ENCODE data around the gene L3MBTL4. TPM values are rescaled to one million over a fixed set of nuclear protein-coding genes. Genes with fewer than 3 reads are reported as not detected.

Gene L3MBTL4
- total RNA-seq, 3 donors from 2014 or later: 7.8 to 23.0 (median 19.7) TPM

GRCh38 chr18:6326566-6326965, 88.1 kb downstream of the L3MBTL4 start:
- H3K4me1 ChIP-seq: peaks cover 0 to 8% of the 10 kb centered on the region in 2 donors
- H3K27me3 ChIP-seq: no peaks in the 10 kb centered on the region
- H3K4me3 ChIP-seq: no peak overlapping the region
- H3K9me3 ChIP-seq: peaks cover 16 to 19% of the 10 kb centered on the region in 2 donors
- intact Hi-C loops (cut with DNase I; ENCODE audit: low total_unique reads): no loop called here
- no peak overlapping the region for H3K27ac ChIP-seq
- DNase-seq (ENCODE audit: low spot score in 2 of 2): no peak
- H3K36me3 ChIP-seq: no peaks in the 10 kb centered on the region
- no peak for TF ChIP-seq POLR2AphosphoS5 (IDR thresholded peaks at IDR 0.05)
- TF ChIP-seq CTCF (IDR thresholded peaks at IDR 0.05): no peak
- TF ChIP-seq POLR2A (IDR thresholded peaks at IDR 0.05): no peak

GRCh38 chr18:6323319-6323889, 91.3 kb downstream of the L3MBTL4 start:
- DNase-seq (ENCODE audit: low spot score in 2 of 2): no peak
- peaks cover 0 to 5% of the 10 kb centered on the region in 2 donors for H3K4me1 ChIP-seq
- no peak overlapping the region for H3K27ac ChIP-seq
- peaks cover 16 to 24% of the 10 kb centered on the region in 2 donors for H3K9me3 ChIP-seq
- intact Hi-C loops (cut with DNase I; ENCODE audit: low total_unique reads): no loop called here
- H3K36me3 ChIP-seq: no peaks in the 10 kb centered on the region
- TF ChIP-seq POLR2A (IDR thresholded peaks at IDR 0.05) (no peak), CTCF (IDR thresholded peaks at IDR 0.05) (no peak), POLR2AphosphoS5 (IDR thresholded peaks at IDR 0.05) (no peak)
- H3K27me3 ChIP-seq: no peaks in the 10 kb centered on the region
- no peak overlapping the region for H3K4me3 ChIP-seq

DNA sequence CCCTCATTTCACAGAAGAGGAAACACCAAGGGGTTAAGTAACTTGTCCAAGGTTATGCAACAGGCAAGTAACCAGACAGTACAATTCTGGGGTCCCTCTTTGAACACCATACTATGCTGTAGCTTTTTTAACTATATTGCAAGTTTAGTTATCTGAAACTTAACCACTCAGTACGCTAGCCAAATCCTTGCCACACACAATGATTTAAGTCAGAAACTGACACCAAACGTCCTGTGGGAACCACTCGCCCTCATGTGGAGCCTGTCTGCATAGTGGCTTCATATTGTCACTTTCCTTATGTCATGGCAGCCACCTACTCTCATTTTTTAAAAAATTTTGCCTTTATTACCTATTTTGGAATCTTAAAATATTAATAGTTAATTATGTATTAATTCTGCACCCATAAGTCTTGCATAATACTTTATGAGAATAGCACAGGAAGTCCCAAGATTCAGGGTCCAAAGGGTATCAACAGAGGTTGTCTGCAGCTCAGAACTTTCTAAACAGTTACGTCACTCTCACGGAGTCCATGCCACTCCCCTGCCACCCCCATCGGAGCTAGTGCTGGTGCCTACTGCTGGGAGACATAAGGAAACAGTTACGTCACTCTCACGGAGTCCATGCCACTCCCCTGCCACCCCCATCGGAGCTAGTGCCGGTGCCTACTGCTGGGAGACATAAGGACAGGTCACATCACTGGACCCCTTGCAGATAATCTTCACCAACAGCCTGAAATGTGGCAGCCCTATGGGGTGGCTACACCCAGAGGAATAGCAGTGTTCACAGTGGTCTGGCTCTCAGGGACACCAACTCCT, 99.0 kb downstream of the L3MBTL4 start:
- H3K27ac ChIP-seq: no peak overlapping the region
- no peak for DNase-seq (ENCODE audit: low spot score in 2 of 2)
- intact Hi-C loops (cut with DNase I; ENCODE audit: low total_unique reads): no loop called here
- H3K4me3 ChIP-seq: no peak overlapping the region
- no peaks in the 10 kb centered on the region for H3K4me1 ChIP-seq
- no peak for TF ChIP-seq POLR2A (IDR thresholded peaks at IDR 0.05)
- TF ChIP-seq POLR2AphosphoS5 (IDR thresholded peaks at IDR 0.05): no peak
- TF ChIP-seq CTCF (IDR thresholded peaks at IDR 0.05): no peak
- H3K36me3 ChIP-seq: no peaks in the 10 kb centered on the region
- no peaks in the 10 kb centered on the region for H3K27me3 ChIP-seq
- peaks cover 0 to 14% of the 10 kb centered on the region in 2 donors for H3K9me3 ChIP-seq

DNA sequence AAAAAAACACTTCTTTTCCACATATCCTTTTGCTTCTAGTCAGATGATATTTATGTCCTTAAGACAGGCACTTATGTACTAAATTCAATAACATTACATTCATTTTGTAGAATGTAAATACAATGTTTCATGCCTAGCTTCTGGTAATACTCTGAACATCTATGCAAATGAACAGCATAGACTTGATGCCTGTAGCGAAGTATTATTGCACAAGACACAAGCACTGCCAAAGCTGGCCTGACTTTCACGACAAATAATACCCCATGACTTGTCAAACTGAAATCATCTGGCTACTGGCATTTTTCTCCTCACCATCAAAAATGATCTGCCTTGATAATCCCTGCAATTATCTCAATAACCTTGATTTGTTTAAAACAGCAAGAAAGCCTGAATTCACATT, 101.3 kb downstream of the L3MBTL4 start:
- no peaks in the 10 kb centered on the region for H3K27me3 ChIP-seq
- peaks cover 0 to 9% of the 10 kb centered on the region in 2 donors for H3K9me3 ChIP-seq
- H3K4me3 ChIP-seq: no peak overlapping the region
- no peak overlapping the region for H3K27ac ChIP-seq
- no peaks in the 10 kb centered on the region for H3K36me3 ChIP-seq
- TF ChIP-seq POLR2A (IDR thresholded peaks at IDR 0.05) (no peak), CTCF (IDR thresholded peaks at IDR 0.05) (no peak), POLR2AphosphoS5 (IDR thresholded peaks at IDR 0.05) (no peak)
- no peaks in the 10 kb centered on the region for H3K4me1 ChIP-seq
- no peak for DNase-seq (ENCODE audit: low spot score in 2 of 2)
- intact Hi-C loops (cut with DNase I; ENCODE audit: low total_unique reads): no loop called here
